Measurements from ENCODE around the gene EHMT2.
"Not testable (repeated sequence)": the region's sequence is repeated elsewhere in the genome, so short reads cannot be mapped to it uniquely, and the experiment has no call there.

EHMT2 gene

DNA sequence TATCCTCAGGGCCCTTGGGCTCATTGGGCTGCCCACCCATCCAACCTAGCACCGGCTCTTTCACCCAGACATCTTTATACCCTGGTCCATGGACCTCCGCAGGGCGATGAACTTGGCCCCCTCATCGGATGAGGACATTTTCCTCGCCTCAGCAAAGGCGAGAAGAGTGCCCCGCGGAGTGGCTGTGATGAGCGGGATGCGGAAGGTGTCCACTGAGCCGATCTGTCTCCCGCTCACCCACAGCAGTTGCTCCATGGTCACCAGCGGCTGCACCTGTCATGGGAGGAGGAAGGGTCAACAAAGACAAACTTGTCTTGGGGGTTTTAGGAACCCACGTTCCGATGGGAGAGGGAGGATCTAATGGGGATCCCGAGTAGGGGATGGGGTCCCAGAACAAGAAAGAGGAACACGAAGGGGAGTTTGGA is 35.6 kb downstream of the EHMT2 start:
- H3K27ac ChIP-seq (ENCODE audit: insufficient read depth, low read depth, low read length, poor library complexity, severe bottlenecking), result no peak overlapping the region
- 62 to 64% methylated on average over 17 of the region's 17 CpGs for WGBS, 2 experiments
- no peaks in the 10 kb centered on the region for H3K27me3 ChIP-seq (ENCODE audit: control insufficient read depth, insufficient read depth, low read length, poor library complexity, severe bottlenecking)

DNA sequence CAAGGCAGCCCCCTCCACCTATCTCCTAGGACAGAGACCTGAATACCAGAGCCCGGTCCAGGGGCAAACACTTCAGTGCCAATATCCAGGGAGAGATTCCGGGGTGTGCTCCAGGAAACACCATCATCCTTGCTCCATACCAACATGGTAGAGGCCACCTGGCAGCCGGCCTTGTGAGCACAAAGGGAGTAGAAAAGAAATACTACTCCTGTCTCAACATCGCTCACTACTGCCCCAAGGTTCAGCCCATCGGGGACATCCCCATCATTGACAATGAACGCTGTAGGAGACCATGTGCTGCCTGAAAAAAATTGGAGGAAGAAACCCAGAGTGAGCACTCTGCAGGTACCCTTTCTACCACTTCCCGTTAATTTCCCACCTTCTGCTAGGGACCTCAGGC is 36.3 kb downstream of the EHMT2 start:
- WGBS, 2 experiments, result 91 to 92% methylated on average over 7 of the region's 7 CpGs
- H3K36me3 ChIP-seq (ENCODE audit: control insufficient read depth, insufficient read depth, low read length), result peaks cover 7% of the 10 kb centered on the region
- no peak overlapping the region for H3K27ac ChIP-seq (ENCODE audit: insufficient read depth, low read depth, low read length, poor library complexity, severe bottlenecking)
- no peak overlapping the region for H3K4me3 ChIP-seq (ENCODE audit: insufficient read depth, low read depth, low read length)
- no peaks in the 10 kb centered on the region for H3K9me3 ChIP-seq (ENCODE audit: control insufficient read depth, low read length)
- peaks cover 9% of the 10 kb centered on the region for H3K4me1 ChIP-seq (ENCODE audit: control insufficient read depth, insufficient read depth, low read length)
- H3K27me3 ChIP-seq (ENCODE audit: control insufficient read depth, insufficient read depth, low read length, poor library complexity, severe bottlenecking), result no peaks in the 10 kb centered on the region

More for the DNA sequence above, 35.6 kb downstream of the EHMT2 start:
- Histone ChIP-seq H3K4me1 (ENCODE audit: control insufficient read depth, insufficient read depth, low read length) (peaks cover 9% of the 10 kb centered on the region), H3K4me3 (ENCODE audit: insufficient read depth, low read depth, low read length) (peak overlapping the region; percentile 84), H3K36me3 (ENCODE audit: control insufficient read depth, insufficient read depth, low read length) (peaks cover 7% of the 10 kb centered on the region), H3K9me3 (ENCODE audit: control insufficient read depth, low read length) (no peaks in the 10 kb centered on the region)

DNA sequence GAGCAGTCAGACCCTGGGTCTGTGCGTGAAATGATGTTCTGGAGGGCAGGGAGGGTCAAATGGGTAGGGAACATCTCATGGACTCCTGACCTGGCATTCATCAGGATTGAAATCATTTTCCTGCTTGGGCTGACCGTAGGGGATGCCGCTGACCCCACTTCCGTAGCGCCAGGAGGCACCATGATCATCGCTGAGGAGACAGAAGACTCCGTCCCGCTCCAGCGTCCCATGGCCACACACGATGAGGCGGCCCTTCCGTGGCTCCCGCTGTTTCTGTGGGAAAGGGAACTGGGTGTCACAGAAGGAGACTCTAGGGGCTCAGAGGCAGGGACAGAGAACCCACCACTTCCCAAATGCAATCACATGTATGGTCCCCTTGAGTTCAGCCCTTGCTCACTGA is 37.1 kb downstream of the EHMT2 start:
- Histone ChIP-seq H3K36me3 (ENCODE audit: control insufficient read depth, insufficient read depth, low read length) (peaks cover 7% of the 10 kb centered on the region), H3K27ac (ENCODE audit: insufficient read depth, low read depth, low read length, poor library complexity, severe bottlenecking) (no peak overlapping the region), H3K4me3 (ENCODE audit: insufficient read depth, low read depth, low read length) (no peak overlapping the region), H3K27me3 (ENCODE audit: control insufficient read depth, insufficient read depth, low read length, poor library complexity, severe bottlenecking) (no peaks in the 10 kb centered on the region), H3K9me3 (ENCODE audit: control insufficient read depth, low read length) (no peaks in the 10 kb centered on the region), H3K4me1 (ENCODE audit: control insufficient read depth, insufficient read depth, low read length) (peaks cover 8% of the 10 kb centered on the region)
- 95 to 97% methylated on average over 13 of the region's 13 CpGs for WGBS, 2 experiments

DNA sequence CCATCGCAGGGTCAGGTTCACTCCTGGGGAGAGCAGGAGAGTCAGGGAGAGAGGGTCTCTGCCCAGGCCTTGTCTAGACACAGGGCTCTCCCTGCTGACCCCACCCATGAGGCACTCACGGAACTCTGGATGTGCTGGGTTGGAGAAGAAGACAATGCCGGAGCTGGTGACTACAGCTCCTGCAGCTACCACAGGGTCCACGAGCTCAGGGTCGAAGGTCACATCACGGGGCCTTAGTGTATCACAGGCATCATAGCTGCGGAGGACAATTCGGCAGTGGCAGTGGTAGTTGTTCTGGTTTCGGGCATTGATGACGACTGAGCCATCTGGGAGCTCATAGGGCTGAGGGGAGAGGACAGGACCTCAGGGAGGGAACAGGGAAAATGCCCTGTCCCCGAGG is 37.6 kb downstream of the EHMT2 start:
- Histone ChIP-seq H3K4me1 (ENCODE audit: control insufficient read depth, insufficient read depth, low read length) (peaks cover 3% of the 10 kb centered on the region), H3K9me3 (ENCODE audit: control insufficient read depth, low read length) (no peaks in the 10 kb centered on the region), H3K36me3 (ENCODE audit: control insufficient read depth, insufficient read depth, low read length) (peaks cover 7% of the 10 kb centered on the region), H3K27ac (ENCODE audit: insufficient read depth, low read depth, low read length, poor library complexity, severe bottlenecking) (no peak overlapping the region), H3K27me3 (ENCODE audit: control insufficient read depth, insufficient read depth, low read length, poor library complexity, severe bottlenecking) (no peaks in the 10 kb centered on the region), H3K4me3 (ENCODE audit: insufficient read depth, low read depth, low read length) (no peak overlapping the region)
- WGBS, 2 experiments, result 95 to 97% methylated on average over 11 of the region's 11 CpGs

DNA sequence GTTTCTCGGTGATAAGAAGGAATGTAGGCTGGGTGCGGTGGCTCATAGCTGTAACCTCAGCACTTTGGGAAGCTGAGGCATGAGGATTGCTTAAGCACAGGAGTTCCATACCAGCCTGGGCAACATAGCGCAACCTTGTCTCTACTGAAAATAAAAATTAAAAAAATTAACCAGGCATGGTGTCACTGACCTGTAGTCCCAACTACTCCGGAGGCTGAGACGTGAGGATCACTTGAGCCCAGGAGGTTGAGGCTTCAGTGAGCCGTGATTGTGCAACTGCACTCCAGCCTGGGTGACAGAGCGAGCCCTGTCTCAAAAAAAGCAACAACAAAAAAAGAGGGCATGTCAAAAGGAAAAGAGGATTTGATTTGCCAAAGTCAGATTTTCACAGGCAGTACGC is 38.8 kb downstream of the EHMT2 start:
- H3K27ac ChIP-seq (ENCODE audit: insufficient read depth, low read depth, low read length, poor library complexity, severe bottlenecking), result no peak overlapping the region
- no peaks in the 10 kb centered on the region for H3K9me3 ChIP-seq (ENCODE audit: control insufficient read depth, low read length)
- H3K4me1 ChIP-seq (ENCODE audit: control insufficient read depth, insufficient read depth, low read length), result no peaks in the 10 kb centered on the region
- no peak overlapping the region for H3K4me3 ChIP-seq (ENCODE audit: insufficient read depth, low read depth, low read length)
- peaks cover 7% of the 10 kb centered on the region for H3K36me3 ChIP-seq (ENCODE audit: control insufficient read depth, insufficient read depth, low read length)
- 94 to 96% methylated on average over 8 of the region's 8 CpGs for WGBS, 2 experiments
- H3K27me3 ChIP-seq (ENCODE audit: control insufficient read depth, insufficient read depth, low read length, poor library complexity, severe bottlenecking), result no peaks in the 10 kb centered on the region

DNA sequence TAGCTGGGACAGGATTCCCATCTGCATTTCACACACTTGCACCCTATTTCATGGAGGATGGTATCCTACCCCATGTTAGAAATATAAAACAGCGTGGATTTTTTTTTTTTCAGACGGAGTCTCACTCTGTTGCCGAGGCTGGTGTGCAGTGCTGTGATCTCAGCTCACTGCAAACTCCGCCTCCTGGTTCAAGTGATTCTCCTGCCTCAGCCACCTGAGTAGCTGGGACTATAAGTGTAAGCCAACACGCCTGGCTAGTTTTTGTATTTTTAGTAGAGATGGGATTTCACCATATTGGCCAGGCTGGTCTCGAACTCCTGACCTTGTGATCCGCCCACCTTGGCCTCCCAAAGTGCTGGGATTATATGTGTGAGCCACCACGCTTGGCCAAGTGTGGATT is 39.7 kb downstream of the EHMT2 start:
- H3K36me3 ChIP-seq (ENCODE audit: control insufficient read depth, insufficient read depth, low read length); H3K27me3 ChIP-seq (ENCODE audit: control insufficient read depth, insufficient read depth, low read length, poor library complexity, severe bottlenecking); H3K4me3 ChIP-seq (ENCODE audit: insufficient read depth, low read depth, low read length); H3K27ac ChIP-seq (ENCODE audit: insufficient read depth, low read depth, low read length, poor library complexity, severe bottlenecking); H3K4me1 ChIP-seq (ENCODE audit: control insufficient read depth, insufficient read depth, low read length); H3K9me3 ChIP-seq (ENCODE audit: control insufficient read depth, low read length): not testable (repeated sequence)
- 94 to 96% methylated on average over 8 of the region's 8 CpGs for WGBS, 2 experiments

DNA sequence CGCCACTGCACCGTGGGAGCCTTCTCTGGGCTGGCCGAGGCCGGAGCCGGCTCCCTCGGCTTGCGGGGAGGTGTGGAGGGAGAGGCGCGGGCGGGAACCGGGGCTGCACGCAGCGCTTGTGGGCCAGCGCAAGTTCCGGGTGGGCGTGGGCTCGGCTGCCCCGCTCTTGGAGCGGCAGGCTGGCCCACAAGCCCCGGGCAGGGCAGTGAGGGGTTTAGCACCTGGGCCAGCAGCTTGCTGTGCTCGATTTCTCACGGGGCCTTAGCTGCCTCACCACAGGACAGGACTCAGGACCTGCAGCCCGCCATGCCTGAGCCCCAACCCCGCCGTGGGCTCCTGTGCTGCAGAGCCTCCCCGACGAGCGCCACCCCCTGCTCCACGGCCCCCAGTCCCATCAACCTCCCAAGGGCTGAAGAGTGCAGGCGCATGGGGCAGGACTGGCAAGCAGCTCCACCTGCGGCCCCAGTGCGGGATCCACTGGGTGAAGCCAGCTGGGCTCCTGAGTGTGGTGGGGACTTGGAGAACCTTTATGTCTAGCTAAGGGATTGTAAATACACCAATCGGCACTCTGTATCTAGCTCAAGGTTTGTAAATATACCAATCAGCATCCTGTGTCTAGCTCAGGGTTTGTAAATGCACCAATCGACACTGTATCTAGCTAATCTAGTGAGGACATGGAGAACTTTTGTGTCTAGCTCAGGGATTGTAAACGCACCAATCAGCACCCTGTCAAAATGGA is 45.3 kb downstream of the EHMT2 start:
- not testable (repeated sequence) for H3K27ac ChIP-seq (ENCODE audit: insufficient read depth, low read depth, low read length, poor library complexity, severe bottlenecking); H3K4me3 ChIP-seq (ENCODE audit: insufficient read depth, low read depth, low read length)

DNA sequence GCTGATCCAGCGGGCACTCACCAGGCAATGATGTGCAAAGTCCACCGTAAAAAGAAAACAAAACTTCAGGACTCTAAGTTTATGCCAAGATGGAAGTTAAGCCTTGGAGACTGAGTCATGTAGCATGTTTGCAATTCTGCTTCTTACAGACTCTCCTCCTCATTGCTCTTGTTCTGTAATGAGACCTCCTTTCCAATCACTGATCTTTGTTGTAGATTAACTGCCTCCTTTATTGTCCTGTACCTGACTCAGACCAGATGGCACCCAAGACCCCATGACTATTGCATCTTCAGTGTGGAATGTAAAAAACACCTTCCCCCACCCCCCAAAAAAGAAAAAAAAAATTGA is 46.0 kb downstream of the EHMT2 start:
- Histone ChIP-seq H3K27ac (ENCODE audit: insufficient read depth, low read depth, low read length, poor library complexity, severe bottlenecking) (no peak overlapping the region), H3K36me3 (ENCODE audit: control insufficient read depth, insufficient read depth, low read length) (no peaks in the 10 kb centered on the region), H3K4me3 (ENCODE audit: insufficient read depth, low read depth, low read length) (no peak overlapping the region), H3K27me3 (ENCODE audit: control insufficient read depth, insufficient read depth, low read length, poor library complexity, severe bottlenecking) (no peaks in the 10 kb centered on the region), H3K4me1 (ENCODE audit: control insufficient read depth, insufficient read depth, low read length) (no peaks in the 10 kb centered on the region), H3K9me3 (ENCODE audit: control insufficient read depth, low read length) (no peaks in the 10 kb centered on the region)
- 92 to 94% methylated on average over 2 of the region's 2 CpGs for WGBS, 2 experiments

More for the DNA sequence above, 45.3 kb downstream of the EHMT2 start:
- not testable (repeated sequence) for H3K9me3 ChIP-seq (ENCODE audit: control insufficient read depth, low read length); H3K4me1 ChIP-seq (ENCODE audit: control insufficient read depth, insufficient read depth, low read length); H3K36me3 ChIP-seq (ENCODE audit: control insufficient read depth, insufficient read depth, low read length); H3K27me3 ChIP-seq (ENCODE audit: control insufficient read depth, insufficient read depth, low read length, poor library complexity, severe bottlenecking)
- 92 to 93% methylated on average over 35 of the region's 35 CpGs for WGBS, 2 experiments

DNA sequence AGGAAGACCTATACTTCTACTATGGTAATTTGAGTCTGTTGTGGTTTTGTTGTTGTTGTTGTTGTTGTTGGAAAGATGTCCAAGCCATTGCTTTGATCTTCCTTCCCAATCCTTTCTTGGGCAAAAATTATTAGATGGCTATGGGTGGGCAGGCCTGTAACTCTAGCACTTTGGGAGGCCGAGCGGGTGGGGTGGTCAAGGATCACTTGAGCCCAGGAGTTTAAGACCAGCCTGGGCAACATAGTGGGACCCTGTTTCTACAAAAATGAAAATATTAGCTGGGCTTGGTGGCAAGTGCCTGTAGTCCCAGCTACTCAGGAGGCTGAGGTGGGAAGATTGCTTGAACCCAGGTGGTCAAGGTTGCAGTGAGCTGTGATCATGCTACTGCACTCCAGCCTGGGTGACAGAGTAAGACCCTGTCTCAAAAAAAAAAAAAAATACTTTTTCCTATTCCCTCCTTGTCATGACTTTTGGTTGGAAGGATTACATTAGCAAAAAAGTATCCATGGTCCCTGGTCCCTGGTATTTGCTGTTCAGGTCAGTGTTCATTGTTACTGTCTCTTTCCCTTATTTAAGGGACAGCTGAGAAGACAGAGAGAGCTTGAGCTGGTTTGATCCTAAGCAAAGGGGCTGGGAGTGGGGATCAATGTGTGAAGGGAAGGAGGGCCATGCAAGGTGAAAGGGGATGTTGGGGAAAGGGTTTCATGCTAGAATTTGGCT is 46.6 kb downstream of the EHMT2 start:
- H3K36me3 ChIP-seq (ENCODE audit: control insufficient read depth, insufficient read depth, low read length), result no peaks in the 10 kb centered on the region
- H3K4me1 ChIP-seq (ENCODE audit: control insufficient read depth, insufficient read depth, low read length), result no peaks in the 10 kb centered on the region
- no peaks in the 10 kb centered on the region for H3K27me3 ChIP-seq (ENCODE audit: control insufficient read depth, insufficient read depth, low read length, poor library complexity, severe bottlenecking)
- H3K27ac ChIP-seq (ENCODE audit: insufficient read depth, low read depth, low read length, poor library complexity, severe bottlenecking), result no peak overlapping the region
- WGBS, 2 experiments, result 97% methylated on average over 2 of the region's 2 CpGs
- H3K9me3 ChIP-seq (ENCODE audit: control insufficient read depth, low read length), result no peaks in the 10 kb centered on the region
- no peak overlapping the region for H3K4me3 ChIP-seq (ENCODE audit: insufficient read depth, low read depth, low read length)

DNA sequence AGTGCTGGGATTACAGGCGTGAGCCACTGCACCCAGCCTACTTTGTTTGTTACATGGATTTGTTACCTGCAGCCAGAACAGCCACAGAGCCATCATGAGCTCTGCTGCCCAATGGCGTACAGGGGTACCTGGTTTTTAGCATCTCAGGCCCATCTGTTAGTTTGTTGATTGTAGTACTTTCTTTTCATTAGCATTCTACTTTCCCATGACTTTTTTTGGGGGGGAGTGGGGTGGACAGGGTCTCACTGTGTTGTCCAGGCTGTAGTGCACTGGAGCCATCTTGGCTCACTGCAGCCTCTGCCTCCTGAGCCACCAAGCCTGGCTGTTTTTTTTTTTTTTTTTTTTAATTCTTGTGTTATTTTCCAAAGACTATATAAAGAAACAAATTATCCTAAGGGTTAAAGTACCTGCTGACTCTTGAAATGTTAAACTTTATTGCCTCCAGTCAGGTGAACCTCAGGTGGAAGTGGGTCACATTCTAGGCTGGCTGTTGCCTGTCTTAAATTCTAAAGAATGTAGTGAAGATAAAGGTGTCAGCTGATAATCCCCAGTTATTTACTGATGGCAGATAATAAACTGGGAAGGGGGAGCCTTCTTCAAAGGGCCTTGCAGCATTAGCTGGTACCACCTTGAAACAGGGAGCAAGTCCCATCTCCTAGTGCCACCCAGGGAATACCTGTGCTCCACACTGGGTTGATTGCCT is 50.1 kb downstream of the EHMT2 start:
- Histone ChIP-seq H3K9me3 (ENCODE audit: control insufficient read depth, low read length) (no peaks in the 10 kb centered on the region), H3K27me3 (ENCODE audit: control insufficient read depth, insufficient read depth, low read length, poor library complexity, severe bottlenecking) (no peaks in the 10 kb centered on the region), H3K36me3 (ENCODE audit: control insufficient read depth, insufficient read depth, low read length) (no peaks in the 10 kb centered on the region), H3K4me3 (ENCODE audit: insufficient read depth, low read depth, low read length) (no peak overlapping the region), H3K4me1 (ENCODE audit: control insufficient read depth, insufficient read depth, low read length) (no peaks in the 10 kb centered on the region), H3K27ac (ENCODE audit: insufficient read depth, low read depth, low read length, poor library complexity, severe bottlenecking) (no peak overlapping the region)
- WGBS, 2 experiments, result 93 to 97% methylated on average over 2 of the region's 2 CpGs
